ENCODE measurements around the gene NEO1.

DNA sequence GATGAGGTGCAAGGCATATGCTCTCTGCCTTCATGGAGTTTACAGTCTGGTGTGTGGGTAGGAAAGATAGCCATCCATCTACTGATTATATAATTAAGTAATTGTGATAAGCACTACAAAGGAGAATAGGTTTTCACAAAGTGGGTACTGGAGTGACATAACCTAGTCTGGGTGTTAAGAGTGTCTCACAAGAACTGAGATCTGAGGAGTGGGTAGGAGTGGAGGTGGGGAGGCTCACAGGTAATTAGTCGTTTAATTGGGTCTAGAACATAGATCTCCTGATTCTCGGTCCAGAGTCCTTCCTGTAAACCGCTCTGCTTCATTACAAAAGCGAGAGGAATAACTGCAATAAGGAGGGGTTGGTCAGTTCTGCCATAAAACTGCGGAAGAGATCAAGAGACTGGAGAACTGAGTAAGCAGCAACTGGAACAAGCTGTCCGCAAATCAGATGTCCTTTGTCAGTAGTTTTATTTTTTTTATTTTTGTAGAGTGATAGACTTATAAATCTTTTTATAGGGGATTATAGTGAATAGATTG, 2.2 kb downstream of the NEO1 start:
- TF ChIP-seq EZH2phosphoT487 (IDR thresholded peaks at IDR 0.05; ENCODE audit: borderline replicate concordance, low read depth), result no peak
- TF ChIP-seq, protein P1, sequence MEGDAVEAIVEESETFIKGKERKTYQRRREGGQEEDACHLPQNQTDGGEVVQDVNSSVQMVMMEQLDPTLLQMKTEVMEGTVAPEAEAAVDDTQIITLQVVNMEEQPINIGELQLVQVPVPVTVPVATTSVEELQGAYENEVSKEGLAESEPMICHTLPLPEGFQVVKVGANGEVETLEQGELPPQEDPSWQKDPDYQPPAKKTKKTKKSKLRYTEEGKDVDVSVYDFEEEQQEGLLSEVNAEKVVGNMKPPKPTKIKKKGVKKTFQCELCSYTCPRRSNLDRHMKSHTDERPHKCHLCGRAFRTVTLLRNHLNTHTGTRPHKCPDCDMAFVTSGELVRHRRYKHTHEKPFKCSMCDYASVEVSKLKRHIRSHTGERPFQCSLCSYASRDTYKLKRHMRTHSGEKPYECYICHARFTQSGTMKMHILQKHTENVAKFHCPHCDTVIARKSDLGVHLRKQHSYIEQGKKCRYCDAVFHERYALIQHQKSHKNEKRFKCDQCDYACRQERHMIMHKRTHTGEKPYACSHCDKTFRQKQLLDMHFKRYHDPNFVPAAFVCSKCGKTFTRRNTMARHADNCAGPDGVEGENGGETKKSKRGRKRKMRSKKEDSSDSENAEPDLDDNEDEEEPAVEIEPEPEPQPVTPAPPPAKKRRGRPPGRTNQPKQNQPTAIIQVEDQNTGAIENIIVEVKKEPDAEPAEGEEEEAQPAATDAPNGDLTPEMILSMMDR (IDR thresholded peaks at IDR 0.05), result no peak
- no peak for TF ChIP-seq JUND (IDR thresholded peaks at IDR 0.05)
- TF ChIP-seq SMC3 (IDR thresholded peaks at IDR 0.05; ENCODE audit: low read depth, low read length), result no peak
- TF ChIP-seq FOXM1 (IDR thresholded peaks at IDR 0.05; ENCODE audit: low read depth), result no peak
- TF ChIP-seq REST (IDR thresholded peaks at IDR 0.05; ENCODE audit: low read depth, low read length), result no peak
- no peak for TF ChIP-seq EP300 (IDR thresholded peaks at IDR 0.05; ENCODE audit: borderline replicate concordance in 1 of 2, low read depth in 1 of 2, low read length in 1 of 2)
- no peak for TF ChIP-seq FOSL2 (IDR thresholded peaks at IDR 0.05; ENCODE audit: borderline replicate concordance, low read depth)
- no peak for TF ChIP-seq YY1 (IDR thresholded peaks at IDR 0.05; ENCODE audit: low read depth)
- TF ChIP-seq SIN3A (IDR thresholded peaks at IDR 0.05; ENCODE audit: borderline replicate concordance, low read depth, low read length), result no peak
